ENCODE measurements around the gene ABHD6.

- TF ChIP-seq CTCF (IDR thresholded peaks at IDR 0.05) (no peak), POLR2A (IDR thresholded peaks at IDR 0.05) (no peak)
These were observed 18.7 kb upstream of the ABHD6 start for GRCh38 chr3:58218904-58219303.
